Lower leg skin (tissue), 3 donors: Measurements from ENCODE around the gene GNB2.

Experiments
- POLR2A ChIP-seq, 2 donors: fragments of 450-650 bp; IDR thresholded peaks; one replicate each; pipeline ENCODE4 v1.6.1; 2016 to 2017; ENCODE audit warnings: antibody characterized with exemption in 2 of 2, mild to moderate bottlenecking in 1 of 2, moderate library complexity in 1 of 2
- TF ChIP-seq, protein P1 (sequence below), 3 donors: fragments of 450-650 bp; IDR thresholded peaks; one replicate each; pipeline ENCODE4 v1.5.1; 2016; ENCODE audit warnings: antibody characterized with exemption in 3 of 3, mild to moderate bottlenecking in 3 of 3, moderate library complexity in 2 of 3

- TF ChIP-seq, protein P1, sequence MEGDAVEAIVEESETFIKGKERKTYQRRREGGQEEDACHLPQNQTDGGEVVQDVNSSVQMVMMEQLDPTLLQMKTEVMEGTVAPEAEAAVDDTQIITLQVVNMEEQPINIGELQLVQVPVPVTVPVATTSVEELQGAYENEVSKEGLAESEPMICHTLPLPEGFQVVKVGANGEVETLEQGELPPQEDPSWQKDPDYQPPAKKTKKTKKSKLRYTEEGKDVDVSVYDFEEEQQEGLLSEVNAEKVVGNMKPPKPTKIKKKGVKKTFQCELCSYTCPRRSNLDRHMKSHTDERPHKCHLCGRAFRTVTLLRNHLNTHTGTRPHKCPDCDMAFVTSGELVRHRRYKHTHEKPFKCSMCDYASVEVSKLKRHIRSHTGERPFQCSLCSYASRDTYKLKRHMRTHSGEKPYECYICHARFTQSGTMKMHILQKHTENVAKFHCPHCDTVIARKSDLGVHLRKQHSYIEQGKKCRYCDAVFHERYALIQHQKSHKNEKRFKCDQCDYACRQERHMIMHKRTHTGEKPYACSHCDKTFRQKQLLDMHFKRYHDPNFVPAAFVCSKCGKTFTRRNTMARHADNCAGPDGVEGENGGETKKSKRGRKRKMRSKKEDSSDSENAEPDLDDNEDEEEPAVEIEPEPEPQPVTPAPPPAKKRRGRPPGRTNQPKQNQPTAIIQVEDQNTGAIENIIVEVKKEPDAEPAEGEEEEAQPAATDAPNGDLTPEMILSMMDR (IDR thresholded peaks at IDR 0.05): no peak
- TF ChIP-seq POLR2A (IDR thresholded peaks at IDR 0.05): no peak
These were observed 23.5 kb upstream of the GNB2 start for GRCh38 chr7:100649826-100650565.
